ENCODE results near the gene DOCK2.

The DOCK2 gene

GRCh38 chr5:169637549-169638121, 560 bp downstream of the DOCK2 start:
- H3K27ac ChIP-seq: peak overlapping the region; percentile 97
- no peaks in the 10 kb centered on the region for H3K27me3 ChIP-seq
- TF ChIP-seq CTCF (IDR thresholded peaks at IDR 0.05): no peak
- H3K4me1 ChIP-seq (ENCODE audit: control insufficient read depth in 1 of 2, insufficient read depth in 1 of 2, low read depth in 1 of 2, low read length in 1 of 2): peaks cover 48 to 57% of the 10 kb centered on the region in 2 experiments
- H3K9me3 ChIP-seq: no peaks in the 10 kb centered on the region
- peak overlapping the region; percentile 78 to 96 for H3K4me3 ChIP-seq (ENCODE audit: low read depth in 1 of 2, low read length in 1 of 2)
- peaks cover 14% of the 10 kb centered on the region for H3K36me3 ChIP-seq

- no peak overlapping the region for H3K4me3 ChIP-seq (ENCODE audit: low read depth in 1 of 2, low read length in 1 of 2)
- peak overlapping the region; percentile 27 for H3K27ac ChIP-seq
- H3K36me3 ChIP-seq: peaks cover 21% of the 10 kb centered on the region
- no peaks in the 10 kb centered on the region for H3K9me3 ChIP-seq
- no peak for TF ChIP-seq CTCF (IDR thresholded peaks at IDR 0.05)
- H3K27me3 ChIP-seq: no peaks in the 10 kb centered on the region
- peaks cover 47 to 59% of the 10 kb centered on the region in 2 experiments for H3K4me1 ChIP-seq (ENCODE audit: control insufficient read depth in 1 of 2, insufficient read depth in 1 of 2, low read depth in 1 of 2, low read length in 1 of 2)
Measured at GRCh38 chr5:169641253-169641652, 4.2 kb downstream of the DOCK2 start.

DNA sequence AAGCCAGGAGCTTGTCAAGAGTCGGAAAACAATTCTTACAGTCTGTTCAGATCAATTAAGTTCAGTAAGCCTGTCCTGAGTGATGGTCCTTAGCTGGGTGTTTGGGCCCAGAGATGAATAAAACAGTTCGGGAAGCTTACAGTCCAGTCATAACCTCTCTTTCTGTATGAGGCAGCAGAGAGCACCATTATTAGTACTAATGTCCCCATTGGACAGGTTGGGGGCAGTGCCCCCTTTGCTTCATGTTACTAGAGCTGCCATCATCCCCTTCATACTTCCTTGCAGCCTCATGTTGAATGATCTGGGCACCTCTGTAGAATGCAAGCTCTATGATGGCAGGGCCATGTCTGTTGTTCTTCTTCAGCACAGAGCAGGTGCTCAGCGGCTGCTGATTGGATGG, 9.8 kb downstream of the DOCK2 start:
- H3K27ac ChIP-seq: peak overlapping the region; percentile 75
- TF ChIP-seq CTCF (IDR thresholded peaks at IDR 0.05): no peak
- no peak overlapping the region for H3K4me3 ChIP-seq (ENCODE audit: low read depth in 1 of 2, low read length in 1 of 2)
- H3K36me3 ChIP-seq: peaks cover 28% of the 10 kb centered on the region
- peaks cover 46 to 65% of the 10 kb centered on the region in 2 experiments for H3K4me1 ChIP-seq (ENCODE audit: control insufficient read depth in 1 of 2, insufficient read depth in 1 of 2, low read depth in 1 of 2, low read length in 1 of 2)
- no peaks in the 10 kb centered on the region for H3K27me3 ChIP-seq
- no peaks in the 10 kb centered on the region for H3K9me3 ChIP-seq

DNA sequence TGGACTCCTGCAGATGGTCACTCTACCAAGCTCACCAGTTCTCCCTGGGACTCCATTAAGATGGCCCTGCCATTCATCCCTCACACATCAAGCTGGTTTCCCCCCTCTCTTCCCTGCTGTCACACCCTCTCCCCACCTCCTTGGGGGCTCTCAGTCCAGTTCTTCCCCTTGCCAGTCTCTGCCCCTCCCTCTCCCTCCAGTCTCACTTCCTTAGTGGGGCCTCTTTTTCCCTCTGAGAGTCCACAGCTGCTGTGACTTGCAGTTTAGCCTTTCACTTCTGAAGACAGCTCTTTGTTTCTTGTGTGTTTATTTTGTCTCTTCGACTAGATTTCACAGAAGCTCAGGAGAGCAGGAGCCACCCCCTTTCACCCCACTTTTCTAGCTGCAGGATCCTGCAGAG, 10.5 kb downstream of the DOCK2 start:
- TF ChIP-seq CTCF (IDR thresholded peaks at IDR 0.05): no peak
- Histone ChIP-seq H3K27ac (peak overlapping the region; percentile 75), H3K4me1 (ENCODE audit: control insufficient read depth in 1 of 2, insufficient read depth in 1 of 2, low read depth in 1 of 2, low read length in 1 of 2) (peaks cover 52 to 65% of the 10 kb centered on the region in 2 experiments), H3K36me3 (peaks cover 28% of the 10 kb centered on the region), H3K27me3 (no peaks in the 10 kb centered on the region), H3K4me3 (ENCODE audit: low read depth in 1 of 2, low read length in 1 of 2) (peak overlapping the region in 1 of 2 experiments; percentile 14), H3K9me3 (no peaks in the 10 kb centered on the region)

DNA sequence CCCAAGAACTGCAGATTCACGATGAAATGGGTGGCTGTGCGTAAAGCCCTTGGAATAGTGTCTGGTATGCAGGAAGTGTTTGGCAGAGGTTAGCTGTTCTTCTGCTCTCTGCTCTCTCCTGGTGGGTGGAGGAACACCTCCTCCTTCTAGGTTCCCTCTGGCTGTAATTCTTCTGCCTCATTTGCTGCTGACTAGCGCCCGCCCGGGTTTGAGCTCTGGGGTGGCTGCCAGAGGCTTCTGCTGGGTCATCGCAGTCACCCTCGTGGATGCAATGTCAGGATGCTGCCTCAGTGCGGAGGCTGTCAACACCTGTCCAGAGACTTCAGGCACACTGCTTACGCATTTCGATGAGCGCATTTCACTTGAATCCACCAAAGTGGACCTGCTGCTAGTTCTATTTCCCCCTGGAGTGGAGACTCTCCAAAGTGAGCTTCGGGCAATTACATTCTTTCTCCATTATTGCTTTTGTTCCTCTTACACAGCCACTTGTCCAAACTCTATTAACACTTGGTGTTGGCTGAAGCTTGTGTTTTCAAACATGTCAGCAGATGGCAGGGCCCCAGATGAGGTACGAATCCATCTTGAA, 11.7 kb downstream of the DOCK2 start:
- Histone ChIP-seq H3K27ac (peak overlapping the region; percentile 75), H3K4me3 (ENCODE audit: low read depth in 1 of 2, low read length in 1 of 2) (no peak overlapping the region), H3K27me3 (no peaks in the 10 kb centered on the region), H3K36me3 (peaks cover 28% of the 10 kb centered on the region), H3K4me1 (ENCODE audit: control insufficient read depth in 1 of 2, insufficient read depth in 1 of 2, low read depth in 1 of 2, low read length in 1 of 2) (peaks cover 56 to 69% of the 10 kb centered on the region in 2 experiments), H3K9me3 (no peaks in the 10 kb centered on the region)
- TF ChIP-seq CTCF (IDR thresholded peaks at IDR 0.05): no peak
